Hepatocyte (in vitro differentiated cells): Measurements from ENCODE around the gene MSANTD3. TPM values are rescaled to one million over a fixed set of nuclear protein-coding genes. Genes with fewer than 3 reads are reported as not detected.

Source experiments
- DNase-seq: peaks from one replicate; pipeline ENCODE4 v3.0.0-alpha.2; 2016; ENCODE audit warnings: low spot score
- H2AFZ ChIP-seq: fragments of 200-600 bp; sonication (generic); 2 replicates; pipeline ENCODE4 v1.6.0; 2016; ENCODE audit warnings: antibody characterized with exemption, mild to moderate bottlenecking
- H3K27ac ChIP-seq: fragments of 200-600 bp; sonication (generic); 2 replicates; pipeline ENCODE4 v1.5.1; 2016; ENCODE audit warnings: mild to moderate bottlenecking
- H3K27me3 ChIP-seq: fragments of 200-600 bp; sonication (generic); 2 replicates; pipeline ENCODE4 v1.6.1; 2016
- H3K36me3 ChIP-seq: fragments of 200-600 bp; sonication (generic); replicated peaks from 2 replicates; pipeline ENCODE4 v1.5.1; 2016; ENCODE audit warnings: low read depth; ENCODE audit not compliant: insufficient read depth
- H3K4me1 ChIP-seq: fragments of 200-600 bp; sonication (generic); 2 replicates; pipeline ENCODE4 v1.5.1; 2016; ENCODE audit warnings: mild to moderate bottlenecking, moderate library complexity; ENCODE audit not compliant: insufficient read depth
- H3K4me2 ChIP-seq: fragments of 200-600 bp; sonication (generic); 2 replicates; pipeline ENCODE4 v1.6.0; 2016
- H3K4me3 ChIP-seq: fragments of 200-600 bp; sonication (generic); 2 replicates; pipeline ENCODE4 v1.5.1; 2016; ENCODE audit warnings: mild to moderate bottlenecking
- H3K79me2 ChIP-seq: fragments of 200-600 bp; sonication (generic); 2 replicates; pipeline ENCODE4 v1.6.0; 2017; ENCODE audit warnings: mild to moderate bottlenecking
- H3K9me2 ChIP-seq: fragments of 200-600 bp; sonication (generic); replicated peaks from 2 replicates; pipeline ENCODE4 v1.6.0; 2017; ENCODE audit warnings: mild to moderate bottlenecking; ENCODE audit not compliant: insufficient read depth
- H3K9me3 ChIP-seq: fragments of 200-600 bp; sonication (generic); 2 replicates; pipeline ENCODE4 v1.5.1; 2016; ENCODE audit warnings: low read depth, mild to moderate bottlenecking
- H4K20me1 ChIP-seq: fragments of 200-600 bp; sonication (generic); 2 replicates; pipeline ENCODE4 v1.6.0; 2016; ENCODE audit warnings: mild to moderate bottlenecking; ENCODE audit not compliant: insufficient read depth, poor library complexity, severe bottlenecking
- CTCF ChIP-seq: fragments of 200-600 bp; sonication (generic); IDR thresholded peaks from 2 replicates; pipeline ENCODE4 v1.5.1; 2016; ENCODE audit warnings: antibody characterized with exemption, mild to moderate bottlenecking; ENCODE audit not compliant: poor library complexity
- EZH2 ChIP-seq: fragments of 200-600 bp; sonication (generic); IDR thresholded peaks from 2 replicates; pipeline ENCODE4 v1.6.1; 2016; ENCODE audit warnings: antibody characterized with exemption, mild to moderate bottlenecking, borderline replicate concordance
- EZH2phosphoT487 ChIP-seq: fragments of 200-600 bp; sonication (generic); IDR thresholded peaks from one replicate; pipeline ENCODE4 v1.6.1; 2018; ENCODE audit warnings: antibody characterized with exemption, mild to moderate bottlenecking, low read depth, moderate library complexity; ENCODE audit not compliant: unreplicated experiment, severe bottlenecking
- WGBS: methylation state at CpG from one replicate; pipeline ENCODE4 v1.1.6; 2016; ENCODE audit warnings: low lambda C conversion rate; ENCODE audit errors: missing lambda C conversion rate; 5-methylcytosine and 5-hydroxymethylcytosine counted together
- polyA plus RNA-seq: library from polyadenylated mRNA; unstranded; fragments of >200 nt; fragmentation: Nextera tagmentation; extraction: Ambion mirVana; gene quantifications from 2 replicates; pipeline ENCODE4 v1.2.1, GENCODE V29; 2016
- total RNA-seq: library from RNA; depleted of rRNA; stranded (reverse); fragments of >200 nt; gene quantifications from 2 replicates; pipeline ENCODE4 v1.2.3, GENCODE V29; 2014

MSANTD3 gene
- total and polyA plus RNA-seq, 2 experiments from 2014 or later = 33.4 to 42.2 TPM

DNA sequence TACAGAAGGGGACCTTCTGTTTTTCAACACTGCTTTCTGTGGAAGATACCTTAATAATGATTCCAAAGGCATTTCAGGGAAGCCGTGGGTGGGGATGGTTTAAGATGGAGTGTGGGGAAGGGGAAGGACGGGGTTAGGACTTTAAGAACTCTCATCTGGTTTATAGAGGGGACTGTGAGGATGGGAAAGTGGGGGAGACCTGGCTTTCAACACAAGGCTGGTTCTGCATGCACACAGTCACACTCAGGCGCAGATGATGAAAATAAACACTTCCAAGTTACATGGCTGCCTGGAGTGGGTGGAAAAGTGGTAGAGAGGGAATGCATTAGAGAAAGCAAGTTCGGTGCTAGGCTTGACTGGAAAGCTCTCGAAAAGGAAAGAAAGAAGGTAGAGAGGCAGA, 4.9 kb downstream of the MSANTD3 start:
- Histone ChIP-seq H3K4me3 (no peak overlapping the region), H2AFZ (no peak overlapping the region), H3K4me2 (no peak overlapping the region), H3K27me3 (no peaks in the 10 kb centered on the region), H3K4me1 (peaks cover 12% of the 10 kb centered on the region), H3K9me3 (no peaks in the 10 kb centered on the region), H3K79me2 (peaks cover 83% of the 10 kb centered on the region), H3K27ac (no peak overlapping the region), H3K9me2 (no peaks in the 10 kb centered on the region), H3K36me3 (no peaks in the 10 kb centered on the region), H4K20me1 (no peaks in the 10 kb centered on the region)
- 95% methylated on average over 5 of the region's 5 CpGs for WGBS
- DNase-seq = no peak
- TF ChIP-seq EZH2 = no peak
- no peak for TF ChIP-seq CTCF
- TF ChIP-seq EZH2phosphoT487 = no peak

- no peaks in the 10 kb centered on the region for H3K9me3 ChIP-seq
- WGBS = 89% methylated on average over 3 of the region's 3 CpGs
- H3K4me2 ChIP-seq = no peak overlapping the region
- no peak overlapping the region for H3K27ac ChIP-seq
- H4K20me1 ChIP-seq = no peaks in the 10 kb centered on the region
- H3K9me2 ChIP-seq = no peaks in the 10 kb centered on the region
- H3K36me3 ChIP-seq = no peaks in the 10 kb centered on the region
- H3K79me2 ChIP-seq = peaks cover 89% of the 10 kb centered on the region
- no peak overlapping the region for H3K4me3 ChIP-seq
- no peaks in the 10 kb centered on the region for H3K27me3 ChIP-seq
- H3K4me1 ChIP-seq = peaks cover 12% of the 10 kb centered on the region
- no peak for DNase-seq
- TF ChIP-seq EZH2 (no peak), CTCF (no peak), EZH2phosphoT487 (no peak)
- no peak overlapping the region for H2AFZ ChIP-seq
These were observed 5.8 kb downstream of the MSANTD3 start for GRCh38 chr9:100432736-100433135.

DNA sequence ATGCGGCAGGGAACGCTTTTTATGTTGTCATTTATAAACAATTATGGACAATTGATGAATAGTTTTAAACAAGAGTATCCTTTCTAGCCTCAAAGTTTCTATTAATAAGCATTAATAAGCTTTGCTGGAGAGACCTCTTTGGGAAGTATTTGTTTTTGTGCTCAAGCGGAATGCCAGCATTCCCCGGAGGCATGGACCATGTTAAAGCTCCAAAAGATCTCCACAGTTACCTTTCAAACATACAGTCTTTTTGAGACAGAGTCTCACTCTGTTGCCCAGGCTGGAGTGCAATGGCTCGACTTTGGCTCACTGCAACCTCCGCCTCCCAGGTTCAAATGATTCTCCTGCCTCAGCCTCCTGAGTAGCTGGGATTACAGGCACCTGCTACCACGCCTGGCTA, 9.6 kb downstream of the MSANTD3 start:
- 92% methylated on average over 7 of the region's 7 CpGs for WGBS
- no peak for DNase-seq
- H2AFZ ChIP-seq = no peak overlapping the region

More for the DNA sequence above, 9.6 kb downstream of the MSANTD3 start:
- Histone ChIP-seq H3K9me2 (no peaks in the 10 kb centered on the region), H3K9me3 (no peaks in the 10 kb centered on the region), H3K4me1 (no peaks in the 10 kb centered on the region), H3K27ac (no peak overlapping the region), H3K4me2 (no peak overlapping the region), H3K36me3 (no peaks in the 10 kb centered on the region), H4K20me1 (no peaks in the 10 kb centered on the region), H3K79me2 (peaks cover 72% of the 10 kb centered on the region), H3K4me3 (no peak overlapping the region), H3K27me3 (no peaks in the 10 kb centered on the region)
- TF ChIP-seq EZH2 (no peak), CTCF (no peak), EZH2phosphoT487 (no peak)
